Urinary bladder (tissue), 4 donors: ENCODE data around the gene KIRREL3. TPM values are rescaled to one million over a fixed set of nuclear protein-coding genes. Genes with fewer than 3 reads are reported as not detected.

Experiments used
- DNase-seq: peaks from one replicate; pipeline ENCODE4 v3.0.0-alpha.2; 2015; ENCODE audit errors: extremely low spot score
- H3K27ac ChIP-seq: one replicate; pipeline ENCODE4 v1.5.1; 2013; ENCODE audit warnings: low read depth, mild to moderate bottlenecking, moderate library complexity
- H3K36me3 ChIP-seq: one replicate; pipeline ENCODE4 v1.6.1; 2013; ENCODE audit warnings: mild to moderate bottlenecking, moderate library complexity; ENCODE audit not compliant: insufficient read depth
- H3K4me1 ChIP-seq: one replicate; pipeline ENCODE4 v1.6.1; 2013; ENCODE audit warnings: mild to moderate bottlenecking, moderate library complexity; ENCODE audit not compliant: insufficient read depth
- H3K4me3 ChIP-seq: one replicate; pipeline ENCODE4 v1.5.1; 2013; ENCODE audit warnings: low read depth, low read length
- WGBS: extraction: QIAGEN DNeasy Blood & Tissue Kit; methylation state at CpG from one replicate; pipeline ENCODE4 v1.1.7; 2013; 5-methylcytosine and 5-hydroxymethylcytosine counted together
- polyA plus RNA-seq: library from polyadenylated mRNA; stranded (reverse); fragments of 200-250 nt; gene quantifications from one replicate; pipeline ENCODE4 v1.2.3, GENCODE V29; 2013
- total RNA-seq: library from RNA; depleted of rRNA; stranded (reverse); fragments of >200 nt; gene quantifications from one replicate; pipeline ENCODE4 v1.2.3, GENCODE V29; 2014
- donor health status: healthy with polysubstance abuse.
- donor health status: healthy.

The KIRREL3 gene
- total and polyA plus RNA-seq, 2 donors: 0.80 to 1.0 TPM

DNA sequence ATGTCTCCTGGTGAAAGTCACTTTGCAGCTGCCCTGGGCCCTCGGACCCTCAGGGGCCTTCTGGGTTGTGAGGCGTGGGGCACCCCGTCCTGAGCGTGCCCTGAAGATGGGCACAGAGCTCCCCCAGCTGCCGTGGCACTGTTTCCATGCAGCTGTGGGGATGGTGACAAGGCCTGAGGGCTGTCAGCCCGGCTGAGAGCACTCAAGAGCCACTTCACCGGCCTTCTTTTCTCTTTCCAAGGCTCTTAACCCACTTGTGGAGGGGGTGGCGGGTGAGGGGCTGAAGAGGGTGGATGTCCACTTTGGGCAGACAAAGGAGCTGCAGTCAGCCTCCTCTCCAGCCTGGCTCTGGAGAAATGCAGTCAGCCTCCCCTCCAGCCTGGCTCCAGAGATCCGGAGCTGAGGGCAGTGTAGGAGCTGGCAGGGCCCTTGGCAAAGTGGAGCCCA, 405.6 kb downstream of the KIRREL3 start:
- no peak for DNase-seq
- 82% methylated on average over 9 of the region's 9 CpGs for WGBS

DNA sequence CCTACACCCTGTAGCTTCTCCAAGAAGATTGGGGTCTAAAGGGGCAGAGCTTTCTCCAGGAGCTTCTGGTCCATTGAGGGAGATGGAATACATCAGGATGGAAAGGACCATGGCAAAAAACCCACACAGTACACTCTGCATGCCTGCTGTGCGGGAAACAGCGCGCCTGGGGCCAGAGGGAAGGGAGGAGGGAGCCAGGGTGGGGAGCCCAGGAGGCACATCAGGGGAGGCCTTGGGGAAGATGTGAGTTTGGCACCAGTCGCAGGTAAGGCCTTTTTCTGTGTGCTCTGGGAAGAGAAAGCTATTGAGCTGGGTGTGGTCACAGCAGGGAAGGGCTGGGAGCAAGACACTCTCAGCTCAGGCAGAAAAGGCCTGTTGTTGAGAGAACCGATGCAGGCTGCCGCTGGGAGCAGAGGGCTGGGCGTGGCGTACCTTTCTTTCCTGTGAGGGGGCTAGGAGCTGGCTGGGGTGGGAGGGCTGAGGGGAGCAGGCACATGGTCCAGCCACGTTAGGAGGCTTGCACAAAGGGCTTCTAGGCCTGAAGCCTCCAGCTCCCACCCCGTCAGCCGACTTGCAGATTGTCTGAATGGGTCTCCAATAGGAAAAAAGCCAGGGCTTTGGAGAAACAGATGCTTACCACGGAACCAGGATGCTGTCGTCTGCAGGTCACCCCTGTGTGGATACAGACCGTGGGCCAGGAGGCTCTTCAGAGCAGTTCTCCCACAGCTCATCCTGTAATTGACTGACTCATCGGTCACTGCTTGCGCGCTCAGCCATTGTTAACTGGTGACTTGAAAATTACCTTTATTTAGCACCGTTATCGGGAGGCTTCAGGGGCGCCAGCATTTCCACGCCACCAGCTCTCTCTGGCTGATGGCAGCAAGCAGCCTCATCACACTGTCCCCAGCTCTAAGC, 407.8 kb downstream of the KIRREL3 start:
- Histone ChIP-seq H3K4me1 (no peaks in the 10 kb centered on the region), H3K4me3 (no peak overlapping the region), H3K27ac (no peak overlapping the region), H3K36me3 (no peaks in the 10 kb centered on the region)
- DNase-seq: no peak
- 81% methylated on average over 21 of the region's 21 CpGs for WGBS

More for the DNA sequence above, 405.6 kb downstream of the KIRREL3 start:
- H3K4me3 ChIP-seq: no peak overlapping the region
- H3K4me1 ChIP-seq: no peaks in the 10 kb centered on the region
- no peak overlapping the region for H3K27ac ChIP-seq
- no peaks in the 10 kb centered on the region for H3K36me3 ChIP-seq

GRCh38 chr11:126591966-126592489, 408.5 kb downstream of the KIRREL3 start:
- Histone ChIP-seq H3K36me3 (no peaks in the 10 kb centered on the region), H3K4me1 (no peaks in the 10 kb centered on the region), H3K27ac (no peak overlapping the region), H3K4me3 (no peak overlapping the region)
- WGBS: 92% methylated on average over 6 of the region's 6 CpGs
- DNase-seq: no peak

- H3K4me3 ChIP-seq: no peak overlapping the region
- no peak overlapping the region for H3K27ac ChIP-seq
- 95% methylated on average over 4 of the region's 4 CpGs for WGBS
- no peak for DNase-seq
- no peaks in the 10 kb centered on the region for H3K36me3 ChIP-seq
- no peaks in the 10 kb centered on the region for H3K4me1 ChIP-seq
Observed at GRCh38 chr11:126589492-126589803, 411.1 kb downstream of the KIRREL3 start.

- WGBS: 75% methylated on average over 16 of the region's 16 CpGs
- Histone ChIP-seq H3K36me3 (no peaks in the 10 kb centered on the region), H3K4me1 (no peaks in the 10 kb centered on the region)
Observed at GRCh38 chr11:126588630-126589491, 411.7 kb downstream of the KIRREL3 start.

GRCh38 chr11:126587541-126587940, 413.0 kb downstream of the KIRREL3 start:
- no peak for DNase-seq
- no peak overlapping the region for H3K27ac ChIP-seq
- no peaks in the 10 kb centered on the region for H3K4me1 ChIP-seq
- no peak overlapping the region for H3K4me3 ChIP-seq
- 54% methylated on average over 4 of the region's 4 CpGs for WGBS
- H3K36me3 ChIP-seq: no peaks in the 10 kb centered on the region

More at GRCh38 chr11:126588630-126589491, 411.7 kb downstream of the KIRREL3 start:
- no peak overlapping the region for H3K27ac ChIP-seq
- H3K4me3 ChIP-seq: no peak overlapping the region
- DNase-seq: no peak

DNA sequence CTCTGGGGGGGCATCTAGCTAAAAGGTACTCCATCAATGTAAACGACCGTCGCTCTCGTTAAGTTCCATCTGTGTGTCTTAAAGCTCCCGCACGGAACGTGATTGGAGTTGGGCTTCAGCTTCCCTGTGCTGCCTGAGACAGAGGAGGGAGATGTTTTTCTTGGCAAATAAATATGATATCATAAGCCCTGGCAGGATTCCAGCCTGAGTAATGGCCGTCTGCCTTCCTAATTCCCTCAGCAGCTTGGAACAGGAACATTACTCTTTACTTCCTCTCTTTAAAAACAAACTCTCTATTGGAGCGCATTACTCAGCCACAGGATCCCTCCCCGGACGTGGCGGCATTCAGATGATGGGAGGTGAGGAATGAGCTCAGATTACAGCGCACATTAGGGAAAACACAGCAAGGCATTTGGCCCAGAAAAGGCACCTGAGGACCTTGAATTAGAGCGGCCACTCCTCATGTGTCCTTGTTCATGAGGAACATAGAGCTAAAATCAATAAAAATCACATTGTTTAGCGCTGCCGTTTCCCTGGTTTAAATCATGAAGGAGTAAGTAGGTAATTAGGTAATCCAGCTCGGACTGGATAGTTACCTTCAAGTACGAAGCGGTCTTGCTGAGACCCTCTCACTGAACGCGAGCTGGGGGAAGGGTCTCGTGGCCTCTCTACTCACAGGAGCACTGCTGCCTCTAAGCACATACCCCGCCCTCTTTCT, 414.6 kb downstream of the KIRREL3 start:
- no peak overlapping the region for H3K4me3 ChIP-seq
- 14% methylated on average over 23 of the region's 23 CpGs for WGBS
- peak; percentile 83 for DNase-seq
- H3K36me3 ChIP-seq: no peaks in the 10 kb centered on the region
- no peak overlapping the region for H3K27ac ChIP-seq
- H3K4me1 ChIP-seq: no peaks in the 10 kb centered on the region

GRCh38 chr11:126585388-126585773, 415.2 kb downstream of the KIRREL3 start:
- no peak overlapping the region for H3K27ac ChIP-seq
- H3K4me1 ChIP-seq: no peaks in the 10 kb centered on the region
- no peaks in the 10 kb centered on the region for H3K36me3 ChIP-seq
- WGBS: 47% methylated on average over 20 of the region's 20 CpGs
- no peak for DNase-seq
- no peak overlapping the region for H3K4me3 ChIP-seq

GRCh38 chr11:126583594-126584427, 416.8 kb downstream of the KIRREL3 start:
- no peak overlapping the region for H3K4me3 ChIP-seq
- H3K4me1 ChIP-seq: no peaks in the 10 kb centered on the region
- no peaks in the 10 kb centered on the region for H3K36me3 ChIP-seq
- H3K27ac ChIP-seq: no peak overlapping the region
- WGBS: 91% methylated on average over 26 of the region's 26 CpGs
- DNase-seq: no peak

DNA sequence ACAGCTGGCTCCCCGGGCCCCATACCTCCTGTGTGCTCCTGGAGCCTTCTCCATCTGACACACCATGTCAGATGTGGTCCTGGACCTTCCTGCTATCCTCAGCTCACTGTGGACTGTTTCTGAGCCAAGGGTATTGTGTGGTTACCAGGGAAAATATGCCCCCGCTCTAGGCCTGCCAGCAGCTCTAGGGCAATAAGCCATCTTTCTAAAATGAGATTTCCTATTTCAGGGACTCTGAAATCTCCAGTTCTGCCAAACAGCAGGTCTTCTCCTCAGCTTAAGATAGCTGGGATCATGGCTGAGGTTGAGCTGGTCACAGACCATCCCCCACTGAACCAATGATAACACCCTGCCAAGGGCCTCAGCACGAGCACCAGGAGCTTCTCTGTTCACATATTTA, 417.5 kb downstream of the KIRREL3 start:
- 85% methylated on average over 3 of the region's 3 CpGs for WGBS
- Histone ChIP-seq H3K4me1 (no peaks in the 10 kb centered on the region), H3K36me3 (no peaks in the 10 kb centered on the region), H3K27ac (no peak overlapping the region), H3K4me3 (no peak overlapping the region)
- DNase-seq: no peak

DNA sequence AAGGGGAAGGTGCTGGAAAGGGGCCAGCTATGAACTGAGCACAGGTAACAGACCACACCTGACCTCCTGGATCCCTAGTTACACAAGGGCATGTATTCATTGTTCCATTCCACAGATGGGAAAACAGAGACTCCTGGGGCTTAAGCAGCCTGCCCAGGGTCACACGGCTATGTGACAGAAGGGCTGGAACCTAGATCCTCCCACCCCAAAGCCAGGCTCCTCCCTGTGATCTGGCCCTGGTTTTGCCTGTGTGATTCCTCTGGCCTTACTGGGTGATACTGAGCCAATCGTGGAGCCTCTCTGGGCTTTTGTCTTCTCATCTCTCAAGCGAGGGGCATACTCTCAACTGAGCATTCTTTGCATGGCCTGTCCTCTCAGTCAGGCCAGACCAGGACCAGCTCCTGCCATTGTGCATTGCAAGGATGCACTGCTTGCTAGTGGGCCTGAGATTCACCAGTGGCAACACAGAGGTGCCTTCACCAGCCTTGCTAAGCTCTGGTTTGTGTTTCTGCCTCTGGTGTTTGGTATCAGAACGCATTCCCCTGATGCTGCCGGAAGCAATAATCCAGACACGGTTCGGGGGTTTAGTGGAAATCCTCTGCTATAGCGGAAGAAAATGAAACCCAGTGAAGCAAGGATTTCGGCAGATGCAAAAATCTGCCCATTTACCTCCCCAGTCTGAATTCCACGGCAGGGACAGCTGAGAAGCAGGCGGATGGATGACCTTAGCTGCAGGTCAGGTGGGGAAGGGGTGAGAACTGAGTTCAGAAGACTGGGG, 418.5 kb downstream of the KIRREL3 start:
- Histone ChIP-seq H3K4me3 (no peak overlapping the region), H3K36me3 (no peaks in the 10 kb centered on the region), H3K27ac (no peak overlapping the region), H3K4me1 (no peaks in the 10 kb centered on the region)
- WGBS: 70% methylated on average over 11 of the region's 11 CpGs
- DNase-seq: no peak

GRCh38 chr11:126578426-126578825, 422.1 kb downstream of the KIRREL3 start:
- H3K27ac ChIP-seq: no peak overlapping the region
- DNase-seq: no peak
- no peaks in the 10 kb centered on the region for H3K4me1 ChIP-seq
- no peak overlapping the region for H3K4me3 ChIP-seq
- 88% methylated on average over 9 of the region's 9 CpGs for WGBS
- no peaks in the 10 kb centered on the region for H3K36me3 ChIP-seq
